Liver (tissue), 9 donors: ENCODE measurements around the gene LPP. TPM values are rescaled to one million over a fixed set of nuclear protein-coding genes. Genes with fewer than 3 reads are reported as not detected.

ENCODE experiments used
- DNase-seq: peaks from one replicate; pipeline ENCODE4 v3.0.0-alpha.2; 2017; ENCODE audit warnings: low spot score
- H3K27ac ChIP-seq, 2 donors: one replicate each; pipeline ENCODE4 v1.7.0; 2013; ENCODE audit warnings: inconsistent platforms in 2 of 2, low read length in 2 of 2, control low read depth in 1 of 2, low read depth in 1 of 2, mild to moderate bottlenecking in 1 of 2
- H3K27me3 ChIP-seq, 4 donors: one replicate each; pipeline versions ENCODE4 v1.6.1 to v1.7.0; 2013; ENCODE audit warnings: low read length in 3 of 4, inconsistent platforms in 1 of 4, mild to moderate bottlenecking in 1 of 4, moderate library complexity in 1 of 4; ENCODE audit not compliant: control insufficient read depth in 4 of 4, insufficient read depth in 4 of 4
- H3K36me3 ChIP-seq, 4 donors: one replicate each; pipeline versions ENCODE4 v1.6.1 to v1.7.0; 2013; ENCODE audit warnings: low read length in 3 of 4, mild to moderate bottlenecking in 3 of 4, low read depth in 1 of 4, moderate library complexity in 1 of 4; ENCODE audit not compliant: control insufficient read depth in 4 of 4, insufficient read depth in 3 of 4
- H3K4me1 ChIP-seq, 4 donors: one replicate each; pipeline versions ENCODE4 v1.6.1 to v1.7.0; 2013; ENCODE audit warnings: low read length in 3 of 4, mild to moderate bottlenecking in 3 of 4, moderate library complexity in 1 of 4; ENCODE audit not compliant: control insufficient read depth in 4 of 4, insufficient read depth in 4 of 4
- H3K4me3 ChIP-seq, 3 donors: one replicate each; pipeline versions ENCODE4 v1.6.1 to v1.7.0; 2013; ENCODE audit warnings: low read length in 3 of 3, control low read depth in 1 of 3, low read depth in 1 of 3, mild to moderate bottlenecking in 1 of 3
- H3K9ac ChIP-seq, 2 donors: one replicate each; pipeline ENCODE4 v1.7.0; 2013; ENCODE audit warnings: low read length in 2 of 2, mild to moderate bottlenecking in 2 of 2, moderate library complexity in 2 of 2, control low read depth in 1 of 2, low read depth in 1 of 2
- H3K9me3 ChIP-seq, 4 donors: one replicate each; pipeline versions ENCODE4 v1.6.1 to v1.7.0; 2013; ENCODE audit warnings: low read length in 3 of 4; ENCODE audit not compliant: control insufficient read depth in 4 of 4
- ATF3 ChIP-seq: IDR thresholded peaks from 2 replicates; pipeline ENCODE4 v1.6.1; 2016; ENCODE audit warnings: antibody characterized with exemption
- CTCF ChIP-seq: fragments of 150-350 bp; IDR thresholded peaks from 2 replicates; pipeline ENCODE4 v1.5.1; 2017; ENCODE audit warnings: improper control_type of control experiment, low read depth, low read length; ENCODE audit not compliant: missing input control
- EGR1 ChIP-seq, 2 donors: IDR thresholded peaks; 2 replicates each; pipeline ENCODE4 v1.6.1; 2016 to 2018; ENCODE audit warnings: antibody characterized with exemption in 2 of 2, low read depth in 2 of 2
- GABPA ChIP-seq, 2 donors: IDR thresholded peaks in 1 of 2; conservative IDR thresholded peaks in 1 of 2; 2 replicates each; pipeline ENCODE4 v1.6.1; 2016; ENCODE audit warnings: antibody characterized with exemption in 2 of 2, mild to moderate bottlenecking in 1 of 2, moderate library complexity in 1 of 2
- HNF4A ChIP-seq, 2 donors: conservative IDR thresholded peaks; 2 replicates each; pipeline ENCODE4 v1.6.1; 2016; ENCODE audit warnings: antibody characterized with exemption in 2 of 2, mild to moderate bottlenecking in 2 of 2
- HNF4G ChIP-seq: IDR thresholded peaks from 2 replicates; pipeline ENCODE4 v1.6.1; 2016; ENCODE audit warnings: antibody characterized with exemption
- MAX ChIP-seq: IDR thresholded peaks from 2 replicates; pipeline ENCODE4 v1.6.1; 2016; ENCODE audit warnings: antibody characterized with exemption
- NR2F2 ChIP-seq: IDR thresholded peaks from 2 replicates; pipeline ENCODE4 v1.6.1; 2016; ENCODE audit warnings: antibody characterized with exemption
- RAD21 ChIP-seq, 2 donors: IDR thresholded peaks; 2 replicates each; pipeline ENCODE4 v1.6.1; 2016; ENCODE audit warnings: antibody characterized with exemption in 2 of 2, mild to moderate bottlenecking in 2 of 2
- REST ChIP-seq: IDR thresholded peaks from 2 replicates; pipeline ENCODE4 v1.6.1; 2016; ENCODE audit warnings: antibody characterized with exemption, mild to moderate bottlenecking
- RXRA ChIP-seq, 2 donors: IDR thresholded peaks; 2 replicates each; pipeline ENCODE4 v1.6.1; 2017 to 2018; ENCODE audit warnings: antibody characterized with exemption in 2 of 2, mild to moderate bottlenecking in 1 of 2
- SP1 ChIP-seq: IDR thresholded peaks from 2 replicates; pipeline ENCODE4 v1.6.1; 2018; ENCODE audit warnings: antibody characterized with exemption, mild to moderate bottlenecking
- TAF1 ChIP-seq: conservative IDR thresholded peaks from 2 replicates; pipeline ENCODE4 v1.6.1; 2016; ENCODE audit warnings: antibody characterized with exemption, mild to moderate bottlenecking
- WGBS: extraction: QIAGEN DNeasy Blood & Tissue Kit; methylation state at CpG from one replicate; pipeline ENCODE4 v1.1.7; 2013; 5-methylcytosine and 5-hydroxymethylcytosine counted together
- polyA plus RNA-seq, 2 donors: library from polyadenylated mRNA; stranded (reverse) in 1 of 2; unstranded in 1 of 2; fragments of 200-250 nt in 1 of 2; fragments of >200 nt in 1 of 2; fragmentation: Nextera tagmentation in 1 of 2; extraction: Ambion mirVana in 1 of 2; gene quantifications; one replicate each; pipeline versions ENCODE4 v1.2.1 to v1.2.3, GENCODE V29; 2013 to 2015
- total RNA-seq, 2 donors: library from RNA; depleted of rRNA; stranded (reverse); fragments of >200 nt; gene quantifications; one replicate each; pipeline ENCODE4 v1.2.3, GENCODE V29; 2014
- donor health status: healthy.
- donor health status: healthy.
- donor health status: healthy.
- donor health status: healthy.
- donor health status: healthy.

LPP gene
- total and polyA plus RNA-seq, 4 donors, result 3.3 to 53.7 (median 28.2) TPM

- no peaks in the 10 kb centered on the region for H3K9me3 ChIP-seq
- H3K4me3 ChIP-seq, result no peak overlapping the region
- DNase-seq, result no peak
- 96% methylated on average over 5 of the region's 5 CpGs for WGBS
- H3K36me3 ChIP-seq, result peaks cover 2 to 16% (median 11%) of the 10 kb centered on the region in 4 donors
- H3K27me3 ChIP-seq, result no peaks in the 10 kb centered on the region
- TF ChIP-seq TAF1 (no peak), SP1 (no peak), EGR1 (IDR thresholded peaks at IDR 0.05; ENCODE audit: low read depth in 2 of 2) (no peak), HNF4G (no peak), GABPA (IDR thresholded peaks at IDR 0.05 in 1 of 2, conservative IDR thresholded peaks at IDR 0.05 in 1 of 2) (no peak), REST (no peak), RXRA (IDR thresholded peaks at IDR 0.05) (no peak), ATF3 (no peak), CTCF (no peak), RAD21 (IDR thresholded peaks at IDR 0.05) (no peak), MAX (no peak), NR2F2 (no peak)
- H3K9ac ChIP-seq, result no peak overlapping the region
- H3K27ac ChIP-seq, result no peak overlapping the region
- peaks cover 0 to 2% (median 0%) of the 10 kb centered on the region in 4 donors for H3K4me1 ChIP-seq
Observed at GRCh38 chr3:188605905-188606304, 451.9 kb downstream of the LPP start.

GRCh38 chr3:188607805-188608315 lies 453.9 kb downstream of the LPP start:
- Histone ChIP-seq H3K36me3 (peaks cover 2 to 16% (median 11%) of the 10 kb centered on the region in 4 donors), H3K27me3 (no peaks in the 10 kb centered on the region), H3K27ac (no peak overlapping the region), H3K9me3 (no peaks in the 10 kb centered on the region), H3K9ac (no peak overlapping the region), H3K4me3 (no peak overlapping the region), H3K4me1 (peaks cover 0 to 2% (median 0%) of the 10 kb centered on the region in 4 donors)
- DNase-seq, result no peak
- no peak for TF ChIP-seq CTCF
- TF ChIP-seq HNF4A (conservative IDR thresholded peaks at IDR 0.05), result no peak
